ENCODE results near the gene ZNF287.

DNA sequence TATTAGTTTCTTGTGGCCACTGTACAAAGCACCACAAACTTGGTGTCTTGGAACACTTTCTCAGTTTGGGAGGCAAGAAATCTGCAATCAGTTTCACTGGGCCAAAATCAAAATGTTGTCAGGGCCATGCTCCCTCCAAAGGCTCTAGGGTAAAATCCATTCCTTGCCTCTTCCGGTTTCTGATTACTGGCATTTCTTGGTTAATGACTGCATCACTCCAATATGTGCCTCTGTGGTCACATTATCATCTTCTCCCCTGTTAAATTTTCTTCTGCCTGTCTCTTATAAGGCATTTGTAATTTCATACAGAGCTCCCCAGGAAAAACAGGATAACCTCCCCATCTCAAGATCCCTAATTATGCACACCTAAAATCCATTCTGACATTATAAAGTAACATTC lies 34.8 kb downstream of the ZNF287 start:
- TF ChIP-seq, protein P1, sequence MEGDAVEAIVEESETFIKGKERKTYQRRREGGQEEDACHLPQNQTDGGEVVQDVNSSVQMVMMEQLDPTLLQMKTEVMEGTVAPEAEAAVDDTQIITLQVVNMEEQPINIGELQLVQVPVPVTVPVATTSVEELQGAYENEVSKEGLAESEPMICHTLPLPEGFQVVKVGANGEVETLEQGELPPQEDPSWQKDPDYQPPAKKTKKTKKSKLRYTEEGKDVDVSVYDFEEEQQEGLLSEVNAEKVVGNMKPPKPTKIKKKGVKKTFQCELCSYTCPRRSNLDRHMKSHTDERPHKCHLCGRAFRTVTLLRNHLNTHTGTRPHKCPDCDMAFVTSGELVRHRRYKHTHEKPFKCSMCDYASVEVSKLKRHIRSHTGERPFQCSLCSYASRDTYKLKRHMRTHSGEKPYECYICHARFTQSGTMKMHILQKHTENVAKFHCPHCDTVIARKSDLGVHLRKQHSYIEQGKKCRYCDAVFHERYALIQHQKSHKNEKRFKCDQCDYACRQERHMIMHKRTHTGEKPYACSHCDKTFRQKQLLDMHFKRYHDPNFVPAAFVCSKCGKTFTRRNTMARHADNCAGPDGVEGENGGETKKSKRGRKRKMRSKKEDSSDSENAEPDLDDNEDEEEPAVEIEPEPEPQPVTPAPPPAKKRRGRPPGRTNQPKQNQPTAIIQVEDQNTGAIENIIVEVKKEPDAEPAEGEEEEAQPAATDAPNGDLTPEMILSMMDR (conservative IDR thresholded peaks at IDR 0.05; ENCODE audit: low read length) = no peak
- TF ChIP-seq EZH2phosphoT487 (IDR thresholded peaks at IDR 0.05; ENCODE audit: borderline replicate concordance, low read depth, low read length) = no peak
